Ascending aorta (tissue), 2 donors: ENCODE measurements around the gene HRAS. TPM values are rescaled to one million over a fixed set of nuclear protein-coding genes. Genes with fewer than 3 reads are reported as not detected.

Experiments used
- DNase-seq, 2 donors: peaks; one replicate each; pipeline ENCODE4 v3.0.0-alpha.2; 2019; ENCODE audit warnings: low spot score in 2 of 2
- H3K27ac ChIP-seq, 2 donors: fragments of 200-600 bp; sonication (generic); one replicate each; pipeline ENCODE4 v1.5.1; 2016 to 2017; ENCODE audit warnings: mild to moderate bottlenecking in 1 of 2
- H3K27me3 ChIP-seq: fragments of 200-600 bp; sonication (generic); one replicate; pipeline ENCODE4 v1.5.1; 2017
- H3K36me3 ChIP-seq, 2 donors: fragments of 200-600 bp; sonication (generic); one replicate each; pipeline ENCODE4 v1.5.1; 2016
- H3K4me1 ChIP-seq, 2 donors: fragments of 200-600 bp; sonication (generic); one replicate each; pipeline ENCODE4 v1.5.1; 2016 to 2017; ENCODE audit warnings: mild to moderate bottlenecking in 1 of 2
- H3K4me3 ChIP-seq, 2 donors: fragments of 200-600 bp; sonication (generic); one replicate each; pipeline ENCODE4 v1.5.1; 2016 to 2017; ENCODE audit warnings: mild to moderate bottlenecking in 1 of 2
- H3K9me3 ChIP-seq, 2 donors: fragments of 200-600 bp; sonication (generic); one replicate each; pipeline ENCODE4 v1.5.1; 2016
- CTCF ChIP-seq, 3 experiments: fragments of 200-600 bp in 2 of 3; fragments of 450-650 bp in 1 of 3; sonication (generic) in 2 of 3; IDR thresholded peaks; one replicate each; pipeline ENCODE4 v1.5.1; 2016 to 2019; ENCODE audit warnings: antibody characterized with exemption in 3 of 3, mild to moderate bottlenecking in 1 of 3, moderate library complexity in 1 of 3
- intact Hi-C: fragments of 100-400 bp; cut with DNase I; formaldehyde crosslinking; loops from one replicate; pipeline ENCODE4 v1.15.1; 2023
- total RNA-seq: library from RNA; depleted of rRNA; stranded (reverse); fragments of >200 nt; gene quantifications from one replicate; pipeline ENCODE4 v1.1.0, GENCODE V29; 2016

HRAS gene
- total RNA-seq, 1 donor from 2014 or later: 21.6 TPM

GRCh38 chr11:548700-549603, 13.6 kb upstream of the HRAS start:
- Histone ChIP-seq H3K4me1 (no peaks in the 10 kb centered on the region), H3K27me3 (peaks cover 4% of the 10 kb centered on the region)

GRCh38 chr11:545171-545570, 9.8 kb upstream of the HRAS start:
- no peaks in the 10 kb centered on the region for H3K36me3 ChIP-seq
- no peaks in the 10 kb centered on the region for H3K27me3 ChIP-seq
- intact Hi-C loops: no loop called here
- no peak overlapping the region for H3K27ac ChIP-seq
- no peaks in the 10 kb centered on the region for H3K4me1 ChIP-seq
- no peaks in the 10 kb centered on the region for H3K9me3 ChIP-seq
- no peak for DNase-seq
- no peak overlapping the region for H3K4me3 ChIP-seq
- TF ChIP-seq CTCF (IDR thresholded peaks at IDR 0.05): no peak

More at GRCh38 chr11:548700-549603, 13.6 kb upstream of the HRAS start:
- Histone ChIP-seq H3K27ac (no peak overlapping the region), H3K4me3 (no peak overlapping the region), H3K36me3 (no peaks in the 10 kb centered on the region), H3K9me3 (no peaks in the 10 kb centered on the region)
- TF ChIP-seq CTCF (IDR thresholded peaks at IDR 0.05): no peak
- no peak for DNase-seq
- intact Hi-C loops: no loop called here

GRCh38 chr11:544817-545166, 9.4 kb upstream of the HRAS start:
- no peak overlapping the region for H3K27ac ChIP-seq
- no peaks in the 10 kb centered on the region for H3K4me1 ChIP-seq
- H3K4me3 ChIP-seq: no peak overlapping the region
- TF ChIP-seq CTCF (IDR thresholded peaks at IDR 0.05): no peak
- H3K36me3 ChIP-seq: no peaks in the 10 kb centered on the region
- DNase-seq: no peak
- H3K27me3 ChIP-seq: no peaks in the 10 kb centered on the region
- no peaks in the 10 kb centered on the region for H3K9me3 ChIP-seq
- intact Hi-C loops: no loop called here

- Histone ChIP-seq H3K4me3 (no peak overlapping the region), H3K4me1 (peaks cover 6 to 11% of the 10 kb centered on the region in 2 donors), H3K27ac (no peak overlapping the region), H3K36me3 (no peaks in the 10 kb centered on the region), H3K27me3 (no peaks in the 10 kb centered on the region), H3K9me3 (no peaks in the 10 kb centered on the region)
- TF ChIP-seq CTCF (IDR thresholded peaks at IDR 0.05): no peak
- intact Hi-C loops: no loop called here
- no peak for DNase-seq
Observed at GRCh38 chr11:541433-541885, 6.1 kb upstream of the HRAS start.

GRCh38 chr11:540583-541432, 5.4 kb upstream of the HRAS start:
- no peak for DNase-seq
- peaks cover 7 to 15% of the 10 kb centered on the region in 2 donors for H3K4me1 ChIP-seq
- no peak overlapping the region for H3K27ac ChIP-seq
- H3K9me3 ChIP-seq: no peaks in the 10 kb centered on the region
- no peak for TF ChIP-seq CTCF (IDR thresholded peaks at IDR 0.05)
- intact Hi-C loops: no loop called here
- no peaks in the 10 kb centered on the region for H3K36me3 ChIP-seq
- H3K27me3 ChIP-seq: no peaks in the 10 kb centered on the region
- H3K4me3 ChIP-seq: no peak overlapping the region
